GM23338 (cell line): Measurements from ENCODE around the gene SLC25A30. TPM values are rescaled to one million over a fixed set of nuclear protein-coding genes. Genes with fewer than 3 reads are reported as not detected.

Experiments used
- ATAC-seq: fragments of 200-7000 bp; cut with Tn5 transposase; 3 replicates; pipeline ENCODE4 v1.9.1; 2020
- DNase-seq: peaks from one replicate; pipeline ENCODE4 v3.0.0-alpha.2; 2015; ENCODE audit warnings: low spot score
- H2AFZ ChIP-seq: fragments of 200-600 bp; sonication (generic); 2 replicates; pipeline ENCODE4 v1.8.0; 2016; ENCODE audit warnings: antibody characterized with exemption, mild to moderate bottlenecking, moderate library complexity
- H3F3A ChIP-seq: fragments of 200-600 bp; sonication (generic); replicated peaks from 2 replicates; pipeline ENCODE4 v1.8.0; 2017; ENCODE audit warnings: antibody characterized with exemption, mixed run types, low read depth
- H3K27ac ChIP-seq: fragments of 200-600 bp; sonication (generic); 2 replicates; pipeline ENCODE4 v1.6.1; 2016; ENCODE audit warnings: low read depth
- H3K27me3 ChIP-seq: fragments of 200-600 bp; sonication (generic); 2 replicates; pipeline ENCODE4 v1.8.0; 2016; ENCODE audit warnings: mild to moderate bottlenecking, mixed run types, moderate library complexity; ENCODE audit not compliant: insufficient read depth
- H3K36me3 ChIP-seq: fragments of 200-600 bp; sonication (generic); 2 replicates; pipeline ENCODE4 v1.8.0; 2016; ENCODE audit warnings: mild to moderate bottlenecking; ENCODE audit not compliant: insufficient read depth
- H3K4me1 ChIP-seq: fragments of 200-600 bp; sonication (generic); 2 replicates; pipeline ENCODE4 v1.8.0; 2016; ENCODE audit warnings: mild to moderate bottlenecking, moderate library complexity; ENCODE audit not compliant: insufficient read depth
- H3K4me2 ChIP-seq: fragments of 200-600 bp; sonication (generic); 2 replicates; pipeline ENCODE4 v1.7.1; 2017; ENCODE audit warnings: mixed run types
- H3K4me3 ChIP-seq: fragments of 200-600 bp; sonication (generic); 2 replicates; pipeline ENCODE4 v1.6.1; 2016; ENCODE audit warnings: mixed run types
- H3K79me2 ChIP-seq: fragments of 200-600 bp; sonication (generic); replicated peaks from 2 replicates; pipeline ENCODE4 v1.8.0; 2017; ENCODE audit warnings: mild to moderate bottlenecking; ENCODE audit not compliant: insufficient read depth
- H3K9me2 ChIP-seq: fragments of 200-600 bp; sonication (generic); 2 replicates; pipeline ENCODE4 v1.8.0; 2017; ENCODE audit not compliant: insufficient read depth
- H4K20me1 ChIP-seq: fragments of 200-600 bp; sonication (generic); replicated peaks from 2 replicates; pipeline ENCODE4 v1.8.0; 2017; ENCODE audit warnings: mild to moderate bottlenecking; ENCODE audit not compliant: insufficient read depth
- H3K27ac Mint-ChIP-seq: 2 replicates; pipeline ENCODE4 v1.8.0; 2020; ENCODE audit warnings: inconsistent platforms, mild to moderate bottlenecking, moderate library complexity, mixed read lengths
- H3K27me3 Mint-ChIP-seq: 3 replicates; pipeline ENCODE4 v1.8.0; 2022; ENCODE audit warnings: low read depth, mild to moderate bottlenecking, moderate library complexity, mixed read lengths, inconsistent platforms; ENCODE audit not compliant: insufficient read depth, poor library complexity
- H3K36me3 Mint-ChIP-seq: 3 replicates; pipeline ENCODE4 v1.8.0; 2021; ENCODE audit warnings: low read depth, mild to moderate bottlenecking, inconsistent platforms, moderate library complexity, mixed read lengths
- H3K4me1 Mint-ChIP-seq: 3 replicates; pipeline ENCODE4 v1.8.0; 2020; ENCODE audit warnings: mild to moderate bottlenecking, inconsistent platforms, mixed read lengths
- H3K4me3 Mint-ChIP-seq: 3 replicates; pipeline ENCODE4 v1.8.0; 2021; ENCODE audit warnings: moderate library complexity, mild to moderate bottlenecking, inconsistent platforms, mixed read lengths
- H3K9me3 Mint-ChIP-seq: 3 replicates; pipeline ENCODE4 v1.8.0; 2020; ENCODE audit warnings: moderate library complexity, mild to moderate bottlenecking, inconsistent platforms, mixed read lengths
- CREB1 ChIP-seq: fragments of 250-450 bp; sonication (Bioruptor Pico); IDR thresholded peaks from 2 replicates; pipeline ENCODE4 v1.5.0; 2020; ENCODE audit warnings: low read depth, mild to moderate bottlenecking, moderate library complexity
- EZH2 ChIP-seq: fragments of 200-600 bp; sonication (generic); IDR thresholded peaks from one replicate; pipeline ENCODE4 v1.8.0; 2017; ENCODE audit warnings: antibody characterized with exemption, mild to moderate bottlenecking, low read depth; ENCODE audit not compliant: unreplicated experiment
- EZH2phosphoT487 ChIP-seq: fragments of 200-600 bp; sonication (generic); IDR thresholded peaks from one replicate; pipeline ENCODE4 v1.8.1; 2018; ENCODE audit warnings: antibody characterized with exemption; ENCODE audit not compliant: unreplicated experiment
- JUNB ChIP-seq: IDR thresholded peaks from one replicate; pipeline ENCODE4 v1.6.1; 2016; ENCODE audit warnings: antibody characterized with exemption; ENCODE audit not compliant: unreplicated experiment
- NANOG ChIP-seq: IDR thresholded peaks from 2 replicates; pipeline ENCODE4 v1.6.1; 2016; ENCODE audit warnings: antibody characterized with exemption, borderline replicate concordance
- POLR2AphosphoS5 ChIP-seq: IDR thresholded peaks from 2 replicates; pipeline ENCODE4 v1.6.1; 2016; ENCODE audit warnings: antibody characterized with exemption, low read depth
- REST ChIP-seq: IDR thresholded peaks from one replicate; pipeline ENCODE4 v1.6.1; 2018; ENCODE audit warnings: antibody characterized with exemption; ENCODE audit not compliant: unreplicated experiment
- STAT1 ChIP-seq: IDR thresholded peaks from one replicate; pipeline ENCODE4 v1.6.1; 2016; ENCODE audit warnings: antibody characterized with exemption; ENCODE audit not compliant: unreplicated experiment
- ZNF114 ChIP-seq: fragments of 250-450 bp; sonication (Bioruptor Pico); IDR thresholded peaks from 2 replicates; pipeline ENCODE4 v1.5.0; 2020; ENCODE audit warnings: mild to moderate bottlenecking, moderate library complexity
- ZNF331 ChIP-seq: fragments of 250-450 bp; sonication (Bioruptor Pico); IDR thresholded peaks from 2 replicates; pipeline ENCODE4 v1.5.0; 2020; ENCODE audit warnings: low read depth, mild to moderate bottlenecking, moderate library complexity
- polyA plus RNA-seq: library from polyadenylated mRNA; unstranded; fragments of >200 nt; fragmentation: Nextera tagmentation; extraction: Ambion mirVana; gene quantifications from 2 replicates; pipeline ENCODE4 v1.2.1, GENCODE V29; 2016
- total RNA-seq: library from RNA; depleted of rRNA; stranded (reverse); fragments of >200 nt; shearing (Covaris generic); gene quantifications from 2 replicates; pipeline ENCODE4 v1.2.3, GENCODE V29; 2014
- TF ChIP-seq, protein P1 (sequence below): IDR thresholded peaks from 2 replicates; pipeline ENCODE4 v1.6.1; 2016; ENCODE audit warnings: antibody characterized with exemption
- TF ChIP-seq, protein P2 (sequence below): fragments of 250-450 bp; sonication (Bioruptor Pico); IDR thresholded peaks from 2 replicates; pipeline ENCODE4 v1.5.0; 2020; ENCODE audit warnings: mild to moderate bottlenecking, moderate library complexity
- TF ChIP-seq, protein P3 (sequence below), 2 experiments: fragments of 200-600 bp in 1 of 2; sonication (generic) in 1 of 2; conservative IDR thresholded peaks; 2 replicates each; pipeline versions ENCODE4 v1.5.1 to v1.6.1; 2016 to 2017; ENCODE audit warnings: antibody characterized with exemption in 2 of 2, low read depth in 2 of 2, mild to moderate bottlenecking in 2 of 2, moderate library complexity in 1 of 2

Gene SLC25A30
- total and polyA plus RNA-seq, 2 experiments from 2014 or later: 2.0 to 7.5 TPM

GRCh38 chr13:45353895-45354294 is 64.3 kb downstream of the SLC25A30 start:
- no peak for ATAC-seq
- H3K4me3 ChIP-seq: no peak overlapping the region
- Mint-ChIP-seq H3K27ac (no peak overlapping the region), H3K36me3 (peaks cover 27% of the 10 kb centered on the region), H3K27me3 (peaks cover 2% of the 10 kb centered on the region), H3K9me3 (no peaks in the 10 kb centered on the region), H3K4me1 (no peaks in the 10 kb centered on the region), H3K4me3 (no peak overlapping the region)
- H3K9me2 ChIP-seq: no peaks in the 10 kb centered on the region
- DNase-seq: no peak
- H3F3A ChIP-seq: no peaks in the 10 kb centered on the region; the same call in 1 of the 2 replicates
- H3K4me2 ChIP-seq: no peak overlapping the region
- peaks cover 4% of the 10 kb centered on the region; the same call in 1 of the 2 replicates for H3K36me3 ChIP-seq
- no peaks in the 10 kb centered on the region for H3K79me2 ChIP-seq
- TF ChIP-seq, protein P1, sequence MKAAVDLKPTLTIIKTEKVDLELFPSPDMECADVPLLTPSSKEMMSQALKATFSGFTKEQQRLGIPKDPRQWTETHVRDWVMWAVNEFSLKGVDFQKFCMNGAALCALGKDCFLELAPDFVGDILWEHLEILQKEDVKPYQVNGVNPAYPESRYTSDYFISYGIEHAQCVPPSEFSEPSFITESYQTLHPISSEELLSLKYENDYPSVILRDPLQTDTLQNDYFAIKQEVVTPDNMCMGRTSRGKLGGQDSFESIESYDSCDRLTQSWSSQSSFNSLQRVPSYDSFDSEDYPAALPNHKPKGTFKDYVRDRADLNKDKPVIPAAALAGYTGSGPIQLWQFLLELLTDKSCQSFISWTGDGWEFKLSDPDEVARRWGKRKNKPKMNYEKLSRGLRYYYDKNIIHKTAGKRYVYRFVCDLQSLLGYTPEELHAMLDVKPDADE: no peak
- TF ChIP-seq STAT1 (no peak), EZH2phosphoT487 (no peak), JUNB (no peak), ZNF114 (CRISPR knock-in tag) (no peak), CREB1 (CRISPR knock-in tag) (no peak), NANOG (no peak), EZH2 (no peak), POLR2AphosphoS5 (no peak), REST (no peak), ZNF331 (CRISPR knock-in tag) (no peak)
- TF ChIP-seq, protein P2, sequence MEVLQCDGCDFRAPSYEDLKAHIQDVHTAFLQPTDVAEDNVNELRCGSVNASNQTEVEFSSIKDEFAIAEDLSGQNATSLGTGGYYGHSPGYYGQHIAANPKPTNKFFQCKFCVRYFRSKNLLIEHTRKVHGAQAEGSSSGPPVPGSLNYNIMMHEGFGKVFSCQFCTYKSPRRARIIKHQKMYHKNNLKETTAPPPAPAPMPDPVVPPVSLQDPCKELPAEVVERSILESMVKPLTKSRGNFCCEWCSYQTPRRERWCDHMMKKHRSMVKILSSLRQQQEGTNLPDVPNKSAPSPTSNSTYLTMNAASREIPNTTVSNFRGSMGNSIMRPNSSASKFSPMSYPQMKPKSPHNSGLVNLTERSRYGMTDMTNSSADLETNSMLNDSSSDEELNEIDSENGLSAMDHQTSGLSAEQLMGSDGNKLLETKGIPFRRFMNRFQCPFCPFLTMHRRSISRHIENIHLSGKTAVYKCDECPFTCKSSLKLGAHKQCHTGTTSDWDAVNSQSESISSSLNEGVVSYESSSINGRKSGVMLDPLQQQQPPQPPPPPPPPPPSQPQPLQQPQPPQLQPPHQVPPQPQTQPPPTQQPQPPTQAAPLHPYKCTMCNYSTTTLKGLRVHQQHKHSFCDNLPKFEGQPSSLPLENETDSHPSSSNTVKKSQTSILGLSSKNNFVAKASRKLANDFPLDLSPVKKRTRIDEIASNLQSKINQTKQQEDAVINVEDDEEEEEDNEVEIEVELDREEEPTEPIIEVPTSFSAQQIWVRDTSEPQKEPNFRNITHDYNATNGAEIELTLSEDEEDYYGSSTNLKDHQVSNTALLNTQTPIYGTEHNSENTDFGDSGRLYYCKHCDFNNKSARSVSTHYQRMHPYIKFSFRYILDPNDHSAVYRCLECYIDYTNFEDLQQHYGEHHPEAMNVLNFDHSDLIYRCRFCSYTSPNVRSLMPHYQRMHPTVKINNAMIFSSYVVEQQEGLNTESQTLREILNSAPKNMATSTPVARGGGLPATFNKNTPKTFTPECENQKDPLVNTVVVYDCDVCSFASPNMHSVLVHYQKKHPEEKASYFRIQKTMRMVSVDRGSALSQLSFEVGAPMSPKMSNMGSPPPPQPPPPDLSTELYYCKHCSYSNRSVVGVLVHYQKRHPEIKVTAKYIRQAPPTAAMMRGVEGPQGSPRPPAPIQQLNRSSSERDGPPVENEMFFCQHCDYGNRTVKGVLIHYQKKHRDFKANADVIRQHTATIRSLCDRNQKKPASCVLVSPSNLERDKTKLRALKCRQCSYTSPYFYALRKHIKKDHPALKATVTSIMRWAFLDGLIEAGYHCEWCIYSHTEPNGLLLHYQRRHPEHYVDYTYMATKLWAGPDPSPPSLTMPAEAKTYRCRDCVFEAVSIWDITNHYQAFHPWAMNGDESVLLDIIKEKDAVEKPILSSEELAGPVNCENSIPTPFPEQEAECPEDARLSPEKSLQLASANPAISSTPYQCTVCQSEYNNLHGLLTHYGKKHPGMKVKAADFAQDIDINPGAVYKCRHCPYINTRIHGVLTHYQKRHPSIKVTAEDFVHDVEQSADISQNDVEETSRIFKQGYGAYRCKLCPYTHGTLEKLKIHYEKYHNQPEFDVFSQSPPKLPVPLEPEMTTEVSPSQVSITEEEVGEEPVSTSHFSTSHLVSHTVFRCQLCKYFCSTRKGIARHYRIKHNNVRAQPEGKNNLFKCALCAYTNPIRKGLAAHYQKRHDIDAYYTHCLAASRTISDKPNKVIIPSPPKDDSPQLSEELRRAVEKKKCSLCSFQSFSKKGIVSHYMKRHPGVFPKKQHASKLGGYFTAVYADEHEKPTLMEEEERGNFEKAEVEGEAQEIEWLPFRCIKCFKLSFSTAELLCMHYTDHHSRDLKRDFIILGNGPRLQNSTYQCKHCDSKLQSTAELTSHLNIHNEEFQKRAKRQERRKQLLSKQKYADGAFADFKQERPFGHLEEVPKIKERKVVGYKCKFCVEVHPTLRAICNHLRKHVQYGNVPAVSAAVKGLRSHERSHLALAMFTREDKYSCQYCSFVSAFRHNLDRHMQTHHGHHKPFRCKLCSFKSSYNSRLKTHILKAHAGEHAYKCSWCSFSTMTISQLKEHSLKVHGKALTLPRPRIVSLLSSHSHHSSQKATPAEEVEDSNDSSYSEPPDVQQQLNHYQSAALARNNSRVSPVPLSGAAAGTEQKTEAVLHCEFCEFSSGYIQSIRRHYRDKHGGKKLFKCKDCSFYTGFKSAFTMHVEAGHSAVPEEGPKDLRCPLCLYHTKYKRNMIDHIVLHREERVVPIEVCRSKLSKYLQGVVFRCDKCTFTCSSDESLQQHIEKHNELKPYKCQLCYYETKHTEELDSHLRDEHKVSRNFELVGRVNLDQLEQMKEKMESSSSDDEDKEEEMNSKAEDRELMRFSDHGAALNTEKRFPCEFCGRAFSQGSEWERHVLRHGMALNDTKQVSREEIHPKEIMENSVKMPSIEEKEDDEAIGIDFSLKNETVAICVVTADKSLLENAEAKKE (CRISPR knock-in tag): no peak
- TF ChIP-seq, protein P3, sequence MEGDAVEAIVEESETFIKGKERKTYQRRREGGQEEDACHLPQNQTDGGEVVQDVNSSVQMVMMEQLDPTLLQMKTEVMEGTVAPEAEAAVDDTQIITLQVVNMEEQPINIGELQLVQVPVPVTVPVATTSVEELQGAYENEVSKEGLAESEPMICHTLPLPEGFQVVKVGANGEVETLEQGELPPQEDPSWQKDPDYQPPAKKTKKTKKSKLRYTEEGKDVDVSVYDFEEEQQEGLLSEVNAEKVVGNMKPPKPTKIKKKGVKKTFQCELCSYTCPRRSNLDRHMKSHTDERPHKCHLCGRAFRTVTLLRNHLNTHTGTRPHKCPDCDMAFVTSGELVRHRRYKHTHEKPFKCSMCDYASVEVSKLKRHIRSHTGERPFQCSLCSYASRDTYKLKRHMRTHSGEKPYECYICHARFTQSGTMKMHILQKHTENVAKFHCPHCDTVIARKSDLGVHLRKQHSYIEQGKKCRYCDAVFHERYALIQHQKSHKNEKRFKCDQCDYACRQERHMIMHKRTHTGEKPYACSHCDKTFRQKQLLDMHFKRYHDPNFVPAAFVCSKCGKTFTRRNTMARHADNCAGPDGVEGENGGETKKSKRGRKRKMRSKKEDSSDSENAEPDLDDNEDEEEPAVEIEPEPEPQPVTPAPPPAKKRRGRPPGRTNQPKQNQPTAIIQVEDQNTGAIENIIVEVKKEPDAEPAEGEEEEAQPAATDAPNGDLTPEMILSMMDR (conservative IDR thresholded peaks at IDR 0.05; ENCODE audit: low read depth in 2 of 2): no peak
- H4K20me1 ChIP-seq: no peaks in the 10 kb centered on the region
- H3K27me3 ChIP-seq: no peaks in the 10 kb centered on the region
- H3K4me1 ChIP-seq: no peaks in the 10 kb centered on the region
- no peak overlapping the region for H2AFZ ChIP-seq
- no peak overlapping the region for H3K27ac ChIP-seq
